DMS 273 (cell line): ENCODE results near the gene EYA4.

Source experiments
- DNase-seq: peaks from one replicate; lab custom pipeline; 2025; ENCODE audit not compliant: unreplicated experiment; lab: John Stamatoyannopoulos, UW

The EYA4 gene

DNA sequence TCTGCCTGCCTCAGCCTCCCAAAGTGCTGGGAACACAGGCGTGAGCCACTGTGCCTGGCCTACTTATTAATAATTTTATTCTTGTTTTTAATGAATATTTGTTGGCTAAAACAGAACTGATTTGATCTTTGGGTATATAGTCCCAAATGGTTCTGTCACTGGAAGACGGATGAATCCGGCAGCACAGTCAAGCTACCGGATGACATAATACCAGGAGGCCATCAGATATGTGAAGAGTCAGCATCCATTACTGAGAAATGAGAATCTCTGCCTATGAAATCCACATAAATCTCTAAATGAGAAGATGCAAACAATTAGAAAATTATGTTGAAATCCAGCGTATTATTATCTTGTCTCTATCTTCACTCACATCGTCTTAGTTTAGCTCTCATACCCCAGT is 263.0 kb downstream of the EYA4 start:
- DNase-seq, result no peak

GRCh38 chr6:133504761-133505160 is 263.6 kb downstream of the EYA4 start:
- DNase-seq, result peak; percentile 9

- DNase-seq, result no peak
Measured at GRCh38 chr6:133505681-133506080, 264.5 kb downstream of the EYA4 start.

DNA sequence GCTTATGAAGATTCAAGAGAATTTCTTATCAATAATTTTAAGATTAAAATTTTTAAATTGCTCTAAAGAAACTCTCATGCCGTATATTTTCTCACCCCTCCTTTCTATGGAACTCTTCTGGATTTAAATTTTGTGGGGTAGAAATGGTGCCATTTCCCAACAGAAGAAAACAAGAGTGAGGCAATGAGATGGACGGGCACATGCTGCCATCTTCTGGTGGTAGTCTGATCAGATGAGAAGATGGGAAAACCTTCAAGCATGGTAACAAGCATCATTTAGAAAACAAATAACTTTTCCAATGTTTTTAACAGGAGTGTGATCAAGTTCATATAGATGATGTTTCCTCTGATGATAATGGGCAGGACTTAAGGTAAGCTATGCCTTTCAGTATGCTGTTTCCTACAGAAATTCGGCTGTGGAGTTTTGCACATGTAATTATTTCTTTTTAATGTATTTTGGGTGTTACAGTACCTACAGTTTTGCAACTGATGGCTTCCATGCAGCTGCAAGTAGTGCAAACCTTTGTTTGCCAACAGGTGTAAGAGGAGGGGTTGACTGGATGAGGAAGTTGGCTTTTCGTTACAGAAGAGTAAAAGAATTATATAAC is 271.4 kb downstream of the EYA4 start:
- DNase-seq, result peak; percentile 72

GRCh38 chr6:133523816-133524215 is 282.7 kb downstream of the EYA4 start:
- no peak for DNase-seq

DNA sequence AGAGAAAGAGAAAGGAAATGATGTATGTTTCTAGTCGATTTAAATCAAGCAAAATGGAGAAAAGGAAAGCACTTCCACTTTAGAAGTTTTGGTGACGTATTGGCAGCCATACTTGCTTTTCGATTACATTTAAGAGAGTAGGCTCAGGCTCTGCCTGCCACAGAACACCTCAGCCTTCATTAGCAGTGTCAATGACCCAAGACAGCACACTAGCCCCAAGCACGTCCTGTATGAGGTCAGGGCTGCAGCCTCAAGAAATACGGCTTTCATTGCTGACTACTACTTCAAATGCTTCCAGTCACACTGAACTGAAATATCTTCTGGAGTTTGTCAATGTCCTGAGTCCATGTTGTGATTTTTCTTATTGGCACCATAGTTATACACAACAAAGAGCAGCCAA is 285.3 kb downstream of the EYA4 start:
- DNase-seq, result no peak

GRCh38 chr6:133528566-133528965 is 287.4 kb downstream of the EYA4 start:
- no peak for DNase-seq

DNA sequence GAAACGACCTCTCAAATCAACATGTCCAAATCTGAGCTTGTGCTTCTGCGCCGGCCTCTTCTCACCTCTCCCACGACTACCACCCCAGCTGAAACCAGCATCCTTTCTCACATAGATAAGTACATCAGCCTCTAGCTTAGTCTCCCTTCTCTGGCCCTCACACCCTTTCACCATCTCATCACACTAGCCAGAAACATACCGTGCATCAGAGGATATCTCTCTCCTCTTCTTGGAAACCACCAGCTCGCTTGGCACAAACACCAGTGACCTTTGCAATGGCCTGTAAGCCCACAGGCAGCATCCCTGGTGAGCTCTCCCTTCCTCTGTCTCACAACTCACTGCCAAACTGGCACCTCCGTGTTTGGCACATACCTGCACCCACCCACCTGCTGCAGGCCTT is 291.8 kb downstream of the EYA4 start:
- no peak for DNase-seq

GRCh38 chr6:133539502-133540259 is 298.5 kb downstream of the EYA4 start:
- no peak for DNase-seq

GRCh38 chr6:133540361-133540760 is 299.2 kb downstream of the EYA4 start:
- DNase-seq, result no peak

- DNase-seq, result no peak
Measured at GRCh38 chr6:133541040-133541439, 299.9 kb downstream of the EYA4 start.

- no peak for DNase-seq
Measured at GRCh38 chr6:133542056-133542821, 301.1 kb downstream of the EYA4 start.

DNA sequence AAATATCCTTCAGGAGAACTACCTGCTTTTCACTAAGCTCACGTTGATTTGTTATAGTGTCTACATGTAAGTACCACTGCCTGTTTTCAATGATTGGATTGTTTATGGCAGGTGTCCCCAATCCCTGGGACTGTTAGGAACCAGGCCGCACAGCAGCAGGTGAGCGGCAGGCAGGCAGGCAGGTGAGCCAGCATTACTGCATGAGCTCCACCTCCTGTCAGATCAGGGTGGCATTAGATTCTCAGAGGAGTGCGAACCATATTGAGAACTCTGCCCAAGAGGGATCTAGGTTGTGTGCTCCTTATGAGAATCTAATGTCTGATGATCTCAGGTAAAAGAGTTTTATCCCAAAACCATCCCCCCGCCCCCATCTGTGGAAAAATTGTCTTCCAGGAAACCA is 303.3 kb downstream of the EYA4 start:
- no peak for DNase-seq

- DNase-seq, result peak; percentile 85
Measured at GRCh38 chr6:133546098-133546497, 304.9 kb downstream of the EYA4 start.

GRCh38 chr6:133547136-133547535 is 306.0 kb downstream of the EYA4 start:
- DNase-seq, result peak; percentile 15

GRCh38 chr6:133548423-133549159 is 307.4 kb downstream of the EYA4 start:
- no peak for DNase-seq

GRCh38 chr6:133549371-133549801 is 308.2 kb downstream of the EYA4 start:
- no peak for DNase-seq

- DNase-seq, result no peak
Measured at GRCh38 chr6:133550026-133550425, 308.9 kb downstream of the EYA4 start.

GRCh38 chr6:133551436-133551835 is 310.3 kb downstream of the EYA4 start:
- peak; percentile 24 for DNase-seq

- peak; percentile 51 for DNase-seq
Measured at GRCh38 chr6:133551847-133552341, 310.7 kb downstream of the EYA4 start.

DNA sequence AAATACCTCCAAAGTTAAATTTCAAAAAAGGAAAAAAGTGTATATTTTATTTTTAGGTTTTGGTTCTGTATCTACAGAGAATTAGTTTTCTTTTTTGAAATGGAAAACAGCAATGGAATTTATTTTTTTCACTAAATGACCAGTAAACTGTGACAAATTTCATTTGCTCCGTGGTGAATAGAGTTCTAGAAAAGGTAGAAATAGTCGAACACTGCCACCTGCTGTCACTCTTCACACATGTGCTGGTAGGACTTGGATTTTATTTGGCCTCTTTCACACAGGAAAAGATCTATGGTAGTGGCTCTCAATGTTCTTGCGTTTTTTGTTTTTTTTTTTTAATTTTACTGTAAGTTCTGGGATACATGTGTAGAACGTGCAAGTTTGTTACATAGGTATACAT is 312.5 kb downstream of the EYA4 start:
- peak; percentile 81 for DNase-seq
